Measurements from ENCODE around the gene SMIM22.
A peak's percentile ranks its signal among the peaks of the same experiment; 100 is the strongest.

The SMIM22 gene

GRCh38 chr16:4802659-4803287 is 7.6 kb downstream of the SMIM22 start:
- TF ChIP-seq CTCF (conservative IDR thresholded peaks at IDR 0.05; ENCODE audit: low read depth, low read length) = no peak
- peak overlapping the region; percentile 66 for H3K4me3 ChIP-seq (ENCODE audit: low read length)
- DNase-seq (ENCODE audit: low read depth) = peak; percentile 68

GRCh38 chr16:4803401-4803844 is 8.3 kb downstream of the SMIM22 start:
- no peak for DNase-seq (ENCODE audit: low read depth)
- peak overlapping the region; percentile 66 for H3K4me3 ChIP-seq (ENCODE audit: low read length)
- TF ChIP-seq CTCF (conservative IDR thresholded peaks at IDR 0.05; ENCODE audit: low read depth, low read length) = no peak

- no peak overlapping the region for H3K4me3 ChIP-seq (ENCODE audit: low read length)
- DNase-seq (ENCODE audit: low read depth) = no peak
- TF ChIP-seq CTCF (conservative IDR thresholded peaks at IDR 0.05; ENCODE audit: low read depth, low read length) = no peak
These were observed 9.0 kb downstream of the SMIM22 start for GRCh38 chr16:4803898-4804762.

- TF ChIP-seq CTCF (conservative IDR thresholded peaks at IDR 0.05; ENCODE audit: low read depth, low read length) = no peak
- no peak overlapping the region for H3K4me3 ChIP-seq (ENCODE audit: low read length)
- DNase-seq (ENCODE audit: low read depth) = no peak
These were observed 10.1 kb downstream of the SMIM22 start for GRCh38 chr16:4805231-4805630.

GRCh38 chr16:4806280-4806679 is 11.1 kb downstream of the SMIM22 start:
- no peak for TF ChIP-seq CTCF (conservative IDR thresholded peaks at IDR 0.05; ENCODE audit: low read depth, low read length)
- DNase-seq (ENCODE audit: low read depth) = no peak
- H3K4me3 ChIP-seq (ENCODE audit: low read length) = no peak overlapping the region

GRCh38 chr16:4811242-4811641 is 16.1 kb downstream of the SMIM22 start:
- no peak for TF ChIP-seq CTCF (conservative IDR thresholded peaks at IDR 0.05; ENCODE audit: low read depth, low read length)
- H3K4me3 ChIP-seq (ENCODE audit: low read length) = no peak overlapping the region
- DNase-seq (ENCODE audit: low read depth) = no peak

Data from retinal pigment epithelial cell (primary cell).